ENCODE data around the gene CNNM4. TPM values are rescaled to one million over a fixed set of nuclear protein-coding genes. Genes with fewer than 3 reads are reported as not detected.

Gene CNNM4
- total RNA-seq, 1 donor from 2014 or later = 5.8 TPM

- H2AFZ ChIP-seq (ENCODE audit: low read depth, low read length) = no peak overlapping the region
- no peaks in the 10 kb centered on the region for H3K9me3 Mint-ChIP-seq (ENCODE audit: unreplicated experiment)
- H3K4me1 Mint-ChIP-seq (ENCODE audit: low read depth, unreplicated experiment) = peaks cover 4% of the 10 kb centered on the region
- no peak overlapping the region for H3K4me2 ChIP-seq (ENCODE audit: low read length)
- no peak overlapping the region for H3K4me3 Mint-ChIP-seq (ENCODE audit: unreplicated experiment)
- no peak overlapping the region for H3K9ac ChIP-seq (ENCODE audit: low read length)
- peaks cover 3% of the 10 kb centered on the region for H3K36me3 Mint-ChIP-seq (ENCODE audit: low read depth, unreplicated experiment)
- no peak for DNase-seq (ENCODE audit: low read depth)
- H4K20me1 ChIP-seq (ENCODE audit: insufficient read depth, low read length) = peaks cover 17% of the 10 kb centered on the region
- no peak overlapping the region for H3K4me3 ChIP-seq (ENCODE audit: insufficient read depth, low read depth, low read length)
- no peaks in the 10 kb centered on the region for H3K36me3 ChIP-seq (ENCODE audit: insufficient read depth, low read length)
- H3K27ac ChIP-seq (ENCODE audit: low read depth, low read length) = no peak overlapping the region
- no peaks in the 10 kb centered on the region for H3K27me3 Mint-ChIP-seq (ENCODE audit: low read depth, unreplicated experiment)
- H3K27me3 ChIP-seq (ENCODE audit: insufficient read depth, low read length) = no peaks in the 10 kb centered on the region
- TF ChIP-seq, protein P1, sequence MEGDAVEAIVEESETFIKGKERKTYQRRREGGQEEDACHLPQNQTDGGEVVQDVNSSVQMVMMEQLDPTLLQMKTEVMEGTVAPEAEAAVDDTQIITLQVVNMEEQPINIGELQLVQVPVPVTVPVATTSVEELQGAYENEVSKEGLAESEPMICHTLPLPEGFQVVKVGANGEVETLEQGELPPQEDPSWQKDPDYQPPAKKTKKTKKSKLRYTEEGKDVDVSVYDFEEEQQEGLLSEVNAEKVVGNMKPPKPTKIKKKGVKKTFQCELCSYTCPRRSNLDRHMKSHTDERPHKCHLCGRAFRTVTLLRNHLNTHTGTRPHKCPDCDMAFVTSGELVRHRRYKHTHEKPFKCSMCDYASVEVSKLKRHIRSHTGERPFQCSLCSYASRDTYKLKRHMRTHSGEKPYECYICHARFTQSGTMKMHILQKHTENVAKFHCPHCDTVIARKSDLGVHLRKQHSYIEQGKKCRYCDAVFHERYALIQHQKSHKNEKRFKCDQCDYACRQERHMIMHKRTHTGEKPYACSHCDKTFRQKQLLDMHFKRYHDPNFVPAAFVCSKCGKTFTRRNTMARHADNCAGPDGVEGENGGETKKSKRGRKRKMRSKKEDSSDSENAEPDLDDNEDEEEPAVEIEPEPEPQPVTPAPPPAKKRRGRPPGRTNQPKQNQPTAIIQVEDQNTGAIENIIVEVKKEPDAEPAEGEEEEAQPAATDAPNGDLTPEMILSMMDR (IDR thresholded peaks at IDR 0.05; ENCODE audit: insufficient read depth, low read depth, low read length) = no peak
- no peak for TF ChIP-seq EZH2 (IDR thresholded peaks at IDR 0.05; ENCODE audit: insufficient read depth, low read length)
- H3K9me3 ChIP-seq (ENCODE audit: insufficient read depth, low read depth, low read length) = no peaks in the 10 kb centered on the region
- FAIRE-seq = no peak
- no peaks in the 10 kb centered on the region for H3K4me1 ChIP-seq (ENCODE audit: insufficient read depth, low read length)
- no peak overlapping the region for H3K27ac Mint-ChIP-seq (ENCODE audit: unreplicated experiment)
- peaks cover 4% of the 10 kb centered on the region for H3K79me2 ChIP-seq (ENCODE audit: insufficient read depth, low read length)
Measured at GRCh38 chr2:96770442-96771202, 9.9 kb downstream of the CNNM4 start.

DNA sequence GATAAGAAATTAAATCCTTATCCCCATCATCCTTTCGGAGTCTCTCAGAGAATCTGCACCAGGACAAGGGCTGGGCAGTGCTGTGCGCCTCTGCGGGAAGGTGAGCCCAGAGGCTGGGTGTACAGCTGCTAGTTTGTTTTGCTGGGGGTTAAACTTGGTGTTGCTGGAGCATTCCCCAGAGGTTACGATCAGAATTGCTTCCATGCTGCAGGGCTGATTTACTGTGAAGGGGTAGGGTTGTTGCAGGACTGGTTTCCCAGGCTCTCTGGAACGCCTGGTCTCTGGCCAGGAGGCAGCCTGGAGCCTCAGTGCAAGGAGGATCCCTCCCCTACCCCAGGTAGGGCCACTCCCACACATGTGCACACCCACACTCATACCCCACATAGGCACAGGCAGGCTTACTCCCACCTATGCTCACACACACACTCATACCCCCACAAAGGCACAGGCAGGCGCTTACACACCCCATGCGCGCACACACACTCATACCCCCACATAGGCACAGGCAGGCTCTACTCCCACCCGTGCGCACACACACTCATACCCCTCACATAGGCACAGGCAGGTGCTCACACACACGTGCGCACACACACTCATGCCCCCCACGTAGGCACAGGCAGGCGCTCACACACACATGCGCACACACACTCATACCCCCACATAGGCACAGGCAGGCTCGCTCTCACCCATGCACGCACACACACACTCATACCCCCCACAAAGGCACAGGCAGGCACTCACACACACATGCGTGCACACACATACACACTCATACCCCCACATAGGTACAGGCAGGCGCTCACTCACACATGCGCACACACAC lies 11.3 kb downstream of the CNNM4 start:
- DNase-seq (ENCODE audit: low read depth) (no peak), FAIRE-seq (no peak)
- H3K4me3 Mint-ChIP-seq (ENCODE audit: unreplicated experiment) = no peak overlapping the region

More for the DNA sequence above, 11.3 kb downstream of the CNNM4 start:
- Histone ChIP-seq H3K27me3 (ENCODE audit: insufficient read depth, low read length) (no peaks in the 10 kb centered on the region), H3K4me2 (ENCODE audit: low read length) (no peak overlapping the region), H3K36me3 (ENCODE audit: insufficient read depth, low read length) (no peaks in the 10 kb centered on the region), H2AFZ (ENCODE audit: low read depth, low read length) (no peak overlapping the region), H3K9me3 (ENCODE audit: insufficient read depth, low read depth, low read length) (no peaks in the 10 kb centered on the region), H3K4me3 (ENCODE audit: insufficient read depth, low read depth, low read length) (no peak overlapping the region), H3K79me2 (ENCODE audit: insufficient read depth, low read length) (peaks cover under 1% of the 10 kb centered on the region), H3K9ac (ENCODE audit: low read length) (no peak overlapping the region), H4K20me1 (ENCODE audit: insufficient read depth, low read length) (peaks cover 8% of the 10 kb centered on the region), H3K27ac (ENCODE audit: low read depth, low read length) (no peak overlapping the region), H3K4me1 (ENCODE audit: insufficient read depth, low read length) (no peaks in the 10 kb centered on the region)
- H3K4me1 Mint-ChIP-seq (ENCODE audit: low read depth, unreplicated experiment) = peaks cover 4% of the 10 kb centered on the region
- TF ChIP-seq, protein P1 (IDR thresholded peaks at IDR 0.05; ENCODE audit: insufficient read depth, low read depth, low read length) = no peak
- TF ChIP-seq EZH2 (IDR thresholded peaks at IDR 0.05; ENCODE audit: insufficient read depth, low read length) = no peak
- peaks cover 3% of the 10 kb centered on the region for H3K36me3 Mint-ChIP-seq (ENCODE audit: low read depth, unreplicated experiment)
- no peaks in the 10 kb centered on the region for H3K9me3 Mint-ChIP-seq (ENCODE audit: unreplicated experiment)
- H3K27me3 Mint-ChIP-seq (ENCODE audit: low read depth, unreplicated experiment) = no peaks in the 10 kb centered on the region
- no peak overlapping the region for H3K27ac Mint-ChIP-seq (ENCODE audit: unreplicated experiment)
